Measurements from ENCODE around the gene VPS51. TPM values are rescaled to one million over a fixed set of nuclear protein-coding genes. Genes with fewer than 3 reads are reported as not detected.

The VPS51 gene
- total RNA-seq, 1 donor from 2014 or later, result 41.4 TPM

- H3K4me3 Mint-ChIP-seq (ENCODE audit: unreplicated experiment), result no peak overlapping the region
- no peak for DNase-seq (ENCODE audit: low read depth)
- H2AFZ ChIP-seq (ENCODE audit: low read depth, low read length), result no peak overlapping the region
- H3K27me3 ChIP-seq (ENCODE audit: insufficient read depth, low read length), result peaks cover 3% of the 10 kb centered on the region
- H4K20me1 ChIP-seq (ENCODE audit: insufficient read depth, low read length), result no peaks in the 10 kb centered on the region
- H3K36me3 Mint-ChIP-seq (ENCODE audit: low read depth, unreplicated experiment), result peaks cover 6% of the 10 kb centered on the region
- no peak overlapping the region for H3K4me3 ChIP-seq (ENCODE audit: insufficient read depth, low read depth, low read length)
- no peaks in the 10 kb centered on the region for H3K79me2 ChIP-seq (ENCODE audit: insufficient read depth, low read length)
- H3K36me3 ChIP-seq (ENCODE audit: insufficient read depth, low read length), result no peaks in the 10 kb centered on the region
- no peak for FAIRE-seq
- H3K27me3 Mint-ChIP-seq (ENCODE audit: low read depth, unreplicated experiment), result peaks cover 31% of the 10 kb centered on the region
- TF ChIP-seq EZH2 (IDR thresholded peaks at IDR 0.05; ENCODE audit: insufficient read depth, low read length) (no peak), CTCF (IDR thresholded peaks at IDR 0.05; ENCODE audit: insufficient read depth, low read depth, low read length) (no peak)
- H3K4me1 ChIP-seq (ENCODE audit: insufficient read depth, low read length), result no peaks in the 10 kb centered on the region
- H3K9me3 ChIP-seq (ENCODE audit: insufficient read depth, low read depth, low read length), result no peaks in the 10 kb centered on the region
- no peaks in the 10 kb centered on the region for H3K9me3 Mint-ChIP-seq (ENCODE audit: unreplicated experiment)
- H3K9ac ChIP-seq (ENCODE audit: low read length), result no peak overlapping the region
- H3K4me1 Mint-ChIP-seq (ENCODE audit: low read depth, unreplicated experiment), result no peaks in the 10 kb centered on the region
- no peak overlapping the region for H3K27ac ChIP-seq (ENCODE audit: low read depth, low read length)
- no peak overlapping the region for H3K27ac Mint-ChIP-seq (ENCODE audit: unreplicated experiment)
- H3K4me2 ChIP-seq (ENCODE audit: low read length), result no peak overlapping the region
These were observed 44.6 kb upstream of the VPS51 start for GRCh38 chr11:65051398-65051858.

GRCh38 chr11:65053827-65054508 is 42.0 kb upstream of the VPS51 start:
- Mint-ChIP-seq H3K27ac (ENCODE audit: unreplicated experiment) (no peak overlapping the region), H3K27me3 (ENCODE audit: low read depth, unreplicated experiment) (peaks cover 36% of the 10 kb centered on the region), H3K36me3 (ENCODE audit: low read depth, unreplicated experiment) (no peaks in the 10 kb centered on the region), H3K4me3 (ENCODE audit: unreplicated experiment) (no peak overlapping the region), H3K9me3 (ENCODE audit: unreplicated experiment) (no peaks in the 10 kb centered on the region), H3K4me1 (ENCODE audit: low read depth, unreplicated experiment) (no peaks in the 10 kb centered on the region)
- Histone ChIP-seq H3K4me1 (ENCODE audit: insufficient read depth, low read length) (no peaks in the 10 kb centered on the region), H3K4me3 (ENCODE audit: insufficient read depth, low read depth, low read length) (no peak overlapping the region), H2AFZ (ENCODE audit: low read depth, low read length) (no peak overlapping the region), H4K20me1 (ENCODE audit: insufficient read depth, low read length) (no peaks in the 10 kb centered on the region), H3K9me3 (ENCODE audit: insufficient read depth, low read depth, low read length) (no peaks in the 10 kb centered on the region), H3K4me2 (ENCODE audit: low read length) (no peak overlapping the region), H3K79me2 (ENCODE audit: insufficient read depth, low read length) (no peaks in the 10 kb centered on the region), H3K27me3 (ENCODE audit: insufficient read depth, low read length) (peaks cover 3% of the 10 kb centered on the region), H3K36me3 (ENCODE audit: insufficient read depth, low read length) (no peaks in the 10 kb centered on the region), H3K9ac (ENCODE audit: low read length) (no peak overlapping the region), H3K27ac (ENCODE audit: low read depth, low read length) (no peak overlapping the region)
- FAIRE-seq (no peak), DNase-seq (ENCODE audit: low read depth) (no peak)
- TF ChIP-seq CTCF (IDR thresholded peaks at IDR 0.05; ENCODE audit: insufficient read depth, low read depth, low read length) (no peak), EZH2 (IDR thresholded peaks at IDR 0.05; ENCODE audit: insufficient read depth, low read length) (no peak)

- H3K79me2 ChIP-seq (ENCODE audit: insufficient read depth, low read length), result no peaks in the 10 kb centered on the region
- Mint-ChIP-seq H3K4me1 (ENCODE audit: low read depth, unreplicated experiment) (peaks cover 4% of the 10 kb centered on the region), H3K36me3 (ENCODE audit: low read depth, unreplicated experiment) (peaks cover 3% of the 10 kb centered on the region), H3K27ac (ENCODE audit: unreplicated experiment) (no peak overlapping the region), H3K9me3 (ENCODE audit: unreplicated experiment) (no peaks in the 10 kb centered on the region), H3K27me3 (ENCODE audit: low read depth, unreplicated experiment) (peaks cover 46% of the 10 kb centered on the region), H3K4me3 (ENCODE audit: unreplicated experiment) (no peak overlapping the region)
- no peak overlapping the region for H3K27ac ChIP-seq (ENCODE audit: low read depth, low read length)
- no peaks in the 10 kb centered on the region for H3K9me3 ChIP-seq (ENCODE audit: insufficient read depth, low read depth, low read length)
- H2AFZ ChIP-seq (ENCODE audit: low read depth, low read length), result no peak overlapping the region
- FAIRE-seq, result no peak
- no peak overlapping the region for H3K4me2 ChIP-seq (ENCODE audit: low read length)
- H3K27me3 ChIP-seq (ENCODE audit: insufficient read depth, low read length), result peaks cover 3% of the 10 kb centered on the region
- no peaks in the 10 kb centered on the region for H3K4me1 ChIP-seq (ENCODE audit: insufficient read depth, low read length)
- TF ChIP-seq EZH2 (IDR thresholded peaks at IDR 0.05; ENCODE audit: insufficient read depth, low read length), result no peak
- no peak overlapping the region for H3K9ac ChIP-seq (ENCODE audit: low read length)
- no peak overlapping the region for H3K4me3 ChIP-seq (ENCODE audit: insufficient read depth, low read depth, low read length)
- no peaks in the 10 kb centered on the region for H4K20me1 ChIP-seq (ENCODE audit: insufficient read depth, low read length)
- DNase-seq (ENCODE audit: low read depth), result no peak
- H3K36me3 ChIP-seq (ENCODE audit: insufficient read depth, low read length), result no peaks in the 10 kb centered on the region
These were observed 40.5 kb upstream of the VPS51 start for GRCh38 chr11:65055538-65055937.
